ENCODE data around the gene DVL2.

The DVL2 gene

DNA sequence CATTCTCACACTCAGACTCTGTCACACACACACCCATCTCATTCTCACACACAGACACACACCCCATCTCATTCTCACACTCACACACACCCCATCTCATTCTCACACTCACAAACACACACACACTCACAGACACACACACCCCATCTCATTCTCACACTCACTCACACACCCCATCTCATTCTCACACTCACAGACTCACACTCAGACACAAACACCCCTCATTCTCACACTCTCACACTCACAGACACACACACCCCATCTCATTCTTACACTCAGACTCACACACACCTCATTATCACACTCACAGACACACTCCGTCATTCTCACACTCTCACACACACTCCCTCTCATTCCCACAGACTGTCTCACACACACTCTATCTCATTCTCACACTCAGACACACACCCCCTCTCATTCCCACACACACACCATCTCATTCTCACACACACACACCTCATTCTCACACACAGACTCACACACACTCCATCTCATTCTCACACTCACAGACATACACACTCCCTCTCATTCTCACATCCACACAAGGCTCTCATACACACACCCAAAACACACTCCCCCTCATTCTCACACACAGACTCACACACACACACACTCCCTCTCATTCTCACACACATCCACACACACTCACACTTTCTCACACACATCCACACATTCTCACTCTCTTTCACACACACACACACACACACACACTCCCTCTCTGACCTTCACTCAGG is 58.0 kb downstream of the DVL2 start:
- DNase-seq (ENCODE audit: low read depth) = no peak
- no peak overlapping the region for H3K4me3 ChIP-seq (ENCODE audit: low read depth, low read length)
- no peak for TF ChIP-seq CTCF (conservative IDR thresholded peaks at IDR 0.05; ENCODE audit: low read depth, low read length)
